K562 (cell line): ENCODE results near the gene GLB1L3. TPM values are rescaled to one million over a fixed set of nuclear protein-coding genes. Genes with fewer than 3 reads are reported as not detected.

Experiments
- ATAC-seq: fragments of 200-7000 bp; cut with Tn5 transposase; 3 replicates; pipeline ENCODE4 v1.9.1; 2020; ENCODE audit warnings: moderate library complexity
- BruUV-seq: library from RNA; stranded (reverse); fragments of 400-500 nt; replicated peaks from 2 replicates; lab custom pipeline; 2021; lab: Mats Ljungman, UMichigan
- CTCF ChIA-PET: fragments of 300-600 bp; formaldehyde crosslinking; extraction: SDS; loops from one replicate; lab custom pipeline; 2021; ENCODE audit warnings: low intra/inter-chr PET ratio; lab: Yijun Ruan, JAX
- POLR2A ChIA-PET: fragments of 300-600, 350-650 bp; sonication (Branson Sonifier 250); formaldehyde crosslinking; extraction: SDS; loops from one replicate; lab custom pipeline; 2021; ENCODE audit warnings: antibody characterized with exemption, inconsistent platforms; lab: Yijun Ruan, JAX
- DNase-seq, 4 experiments: peaks; one replicate each; pipeline versions ENCODE4 v3.0.0 to v3.0.0-alpha.2; 2011 to 2018; ENCODE audit warnings: low spot score in 3 of 4, mixed read lengths in 3 of 4; ENCODE audit errors: extremely low read depth in 1 of 4
- FAIRE-seq: peaks from 2 replicates; lab custom pipeline; 2011; peaks lifted over from hg19 to GRCh38; lab: Jason Lieb, UNC
- H2AFZ ChIP-seq: 2 replicates; pipeline ENCODE4 v1.6.0; 2011; ENCODE audit warnings: low read depth, low read length, control low read depth, inconsistent platforms
- H3K27ac ChIP-seq: fragments of 200-600 bp; 3 replicates; pipeline ENCODE4 v1.8.0; 2011; ENCODE audit warnings: low read depth, mild to moderate bottlenecking, control low read depth, inconsistent platforms, low read length, moderate library complexity, mixed read lengths; ENCODE audit errors: extremely low read depth
- H3K27me3 ChIP-seq, 2 experiments: fragments of 300-600 bp in 1 of 2; 2 replicates in 1 of 2; 3 replicates in 1 of 2; pipeline versions ENCODE4 v1.6.0 to v1.8.0; 2011; ENCODE audit warnings: inconsistent platforms in 2 of 2, low read length in 2 of 2, mild to moderate bottlenecking in 1 of 2, mixed read lengths in 1 of 2, moderate library complexity in 1 of 2; ENCODE audit not compliant: control insufficient read depth in 2 of 2, insufficient read depth in 2 of 2
- H3K36me3 ChIP-seq: fragments of 300-600 bp; 3 replicates; pipeline ENCODE4 v1.8.0; 2011; ENCODE audit warnings: mild to moderate bottlenecking, low read length, inconsistent platforms; ENCODE audit not compliant: control insufficient read depth, insufficient read depth
- H3K4me1 ChIP-seq, 2 experiments: fragments of 200-600 bp in 1 of 2; replicated peaks in 1 of 2; 2 replicates in 1 of 2; 3 replicates in 1 of 2; pipeline versions ENCODE4 v1.5.1 to v1.8.0; 2011; ENCODE audit warnings: inconsistent platforms in 2 of 2, low read length in 2 of 2, mild to moderate bottlenecking in 1 of 2, mixed read lengths in 1 of 2, moderate library complexity in 1 of 2; ENCODE audit not compliant: control insufficient read depth in 2 of 2, insufficient read depth in 2 of 2
- H3K4me2 ChIP-seq: 2 replicates; pipeline ENCODE4 v1.6.1; 2011; ENCODE audit warnings: low read length, control low read depth, inconsistent platforms, mixed read lengths; ENCODE audit not compliant: insufficient read depth
- H3K4me3 ChIP-seq: fragments of 200-600 bp; sonication (generic), shearing (Covaris generic); 2 replicates; pipeline ENCODE4 v1.5.1; 2016; ENCODE audit warnings: control low read depth, inconsistent platforms
- H3K79me2 ChIP-seq: fragments of 200-600 bp; 3 replicates; pipeline ENCODE4 v1.8.0; 2011; ENCODE audit warnings: low read length, inconsistent platforms; ENCODE audit not compliant: control insufficient read depth, insufficient read depth
- H3K9ac ChIP-seq, 2 experiments: 2 replicates each; pipeline versions ENCODE4 v1.6.0 to v1.6.1; 2011; ENCODE audit warnings: low read depth in 2 of 2, low read length in 2 of 2, control low read depth in 1 of 2, inconsistent platforms in 1 of 2, mild to moderate bottlenecking in 1 of 2, mixed read lengths in 1 of 2; ENCODE audit not compliant: insufficient read depth in 1 of 2
- H3K9me1 ChIP-seq: one replicate; pipeline ENCODE4 v1.6.0; 2011; ENCODE audit warnings: inconsistent platforms, mild to moderate bottlenecking, low read length, moderate library complexity; ENCODE audit not compliant: control insufficient read depth, insufficient read depth
- H3K9me3 ChIP-seq: replicated peaks from 2 replicates; pipeline ENCODE4 v1.5.1; 2011; ENCODE audit warnings: low read depth, low read length, inconsistent platforms; ENCODE audit not compliant: control insufficient read depth, insufficient read depth
- H4K20me1 ChIP-seq: replicated peaks from 2 replicates; pipeline ENCODE4 v1.6.1; 2011; ENCODE audit warnings: low read length, inconsistent platforms, mixed read lengths; ENCODE audit not compliant: control insufficient read depth, insufficient read depth
- CCAR2 ChIP-seq: fragments of 200-400 bp; formaldehyde crosslinking; IDR thresholded peaks from 2 replicates; pipeline ENCODE4 v1.6.1; 2017; ENCODE audit warnings: mild to moderate bottlenecking, low read depth, low read length
- FOXK2 ChIP-seq, 2 experiments: fragments of 450-650 bp; IDR thresholded peaks in 1 of 2; conservative IDR thresholded peaks in 1 of 2; 2 replicates each; pipeline ENCODE4 v1.6.1; 2016; ENCODE audit warnings: low read depth in 2 of 2, mild to moderate bottlenecking in 1 of 2
- GTF2E2 ChIP-seq: fragments of 200-800 bp; sonication (Bioruptor generic); IDR thresholded peaks from 2 replicates; pipeline ENCODE4 v1.6.1; 2016; ENCODE audit warnings: missing genetic modification characterization, missing compliant biosample characterization
- HNRNPUL1 ChIP-seq: fragments of 200-400 bp; formaldehyde crosslinking; IDR thresholded peaks from 2 replicates; pipeline ENCODE4 v1.6.1; 2017; ENCODE audit warnings: low read length
- MCM2 ChIP-seq: fragments of 450-650 bp; IDR thresholded peaks from 2 replicates; pipeline ENCODE4 v1.6.1; 2017; ENCODE audit warnings: low read depth, mild to moderate bottlenecking
- NONO ChIP-seq, 2 experiments: fragments of 200-400 bp in 1 of 2; fragments of 450-650 bp in 1 of 2; formaldehyde crosslinking in 1 of 2; IDR thresholded peaks; 2 replicates each; pipeline ENCODE4 v1.6.1; 2017; ENCODE audit warnings: low read depth in 2 of 2, mild to moderate bottlenecking in 2 of 2, moderate library complexity in 2 of 2, low read length in 1 of 2
- POLR3G ChIP-seq: IDR thresholded peaks from 2 replicates; pipeline ENCODE4 v1.6.1; 2011; ENCODE audit not compliant: insufficient read length, insufficient replicate concordance; ENCODE audit errors: extremely low read depth
- POU5F1 ChIP-seq: fragments of 150-350 bp; IDR thresholded peaks from 2 replicates; pipeline ENCODE4 v1.6.1; 2014; ENCODE audit warnings: borderline replicate concordance, low read length, low read depth, mild to moderate bottlenecking; ENCODE audit not compliant: partially characterized antibody
- TAF9B ChIP-seq: fragments of 450-650 bp; IDR thresholded peaks from 2 replicates; pipeline ENCODE4 v1.6.1; 2018; ENCODE audit warnings: mild to moderate bottlenecking; ENCODE audit not compliant: partially characterized antibody
- TSHZ1 ChIP-seq: fragments of 250-450 bp; sonication (Bioruptor Pico); IDR thresholded peaks from 2 replicates; pipeline ENCODE4 v1.4.0; 2020; ENCODE audit warnings: mild to moderate bottlenecking, moderate library complexity
- ZBTB7A ChIP-seq: IDR thresholded peaks from 2 replicates; pipeline ENCODE4 v1.6.1; 2011; ENCODE audit warnings: low read depth, mild to moderate bottlenecking, low read length, moderate library complexity, borderline replicate concordance; ENCODE audit not compliant: control insufficient read depth
- ZEB2 ChIP-seq: fragments of 450-650 bp; IDR thresholded peaks from 2 replicates; pipeline ENCODE4 v1.6.1; 2016
- ZNF140 ChIP-seq: fragments of 250-450 bp; sonication (Bioruptor Pico); IDR thresholded peaks from 2 replicates; pipeline ENCODE4 v1.8.0; 2021; ENCODE audit warnings: moderate library complexity, mild to moderate bottlenecking, inconsistent platforms
- WGBS: fragments of 100-300 bp; shearing (Covaris generic); methylation state at CpG from one replicate; pipeline ENCODE4 v1.1.6; 2016; ENCODE audit warnings: low coverage, mixed read lengths; ENCODE audit not compliant: insufficient coverage; ENCODE audit errors: missing lambda C conversion rate; 5-methylcytosine and 5-hydroxymethylcytosine counted together
- in situ Hi-C: fragments of 300-500 bp; cut with MboI; formaldehyde crosslinking; loops from 4 replicates; pipeline ENCODE4 v1.15.0; 2018; ENCODE audit warnings: inconsistent platforms, mixed read lengths
- intact Hi-C: fragments of 100-400 bp; cut with micrococcal nuclease; formaldehyde crosslinking; loops from 2 replicates; pipeline ENCODE4 v1.14.2; 2022
- polyA plus RNA-seq, 8 experiments: library from polyadenylated mRNA; depleted of rRNA in 4 of 8; stranded (reverse) in 5 of 8; unstranded in 3 of 8; fragments of >200 nt; fragmentation: Nextera tagmentation in 2 of 8; fragmentation: Illumina TruSeq in 1 of 8; extraction: Ambion mirVana in 2 of 8; extraction: Trizol in 1 of 8; gene quantifications; 2 replicates each; pipeline versions ENCODE4 v1.2.1 to v1.2.3, GENCODE V29; 2011 to 2014; ENCODE audit warnings: inconsistent platforms in 1 of 8, missing spikeins in 1 of 8
- total RNA-seq, 7 experiments: library from RNA; depleted of rRNA in 6 of 7; stranded (reverse); fragments of >200 nt in 6 of 7; fragmentation: Illumina TruSeq in 2 of 7; extraction: Trizol in 2 of 7; gene quantifications; 2 replicates each; pipeline versions ENCODE4 v1.2.1 to v1.2.3, GENCODE V29; 2011 to 2021; ENCODE audit warnings: low replicate concordance in 1 of 7

GLB1L3 gene
- total and polyA plus RNA-seq, 9 of the 15 experiments (the other 6 are each of a cell fraction or from before 2014, with no cell fraction given): 0.18 to 3.3 (median 0.49) TPM

GRCh38 chr11:134361661-134362060 lies 85.5 kb downstream of the GLB1L3 start:
- TF ChIP-seq ZEB2 (no peak), GTF2E2 (no peak), POLR3G (no peak), NONO (IDR thresholded peaks at IDR 0.05; ENCODE audit: low read depth in 2 of 2, low read length in 1 of 2) (no peak), TSHZ1 (CRISPR knock-in tag) (no peak), ZNF140 (CRISPR knock-in tag) (no peak), MCM2 (no peak), ZBTB7A (no peak), TAF9B (no peak), HNRNPUL1 (no peak), FOXK2 (conservative IDR thresholded peaks at IDR 0.05 in 1 of 2, IDR thresholded peaks at IDR 0.05 in 1 of 2; ENCODE audit: low read depth in 2 of 2) (no peak), POU5F1 (no peak), CCAR2 (no peak)
- TF ChIP-seq, all 486 proteins: peak for 0
- in situ Hi-C loops: no loop called here
- 90% methylated on average over 19 of the region's 26 CpGs for WGBS
- no peaks in the 10 kb centered on the region for H4K20me1 ChIP-seq
- H3K9me1 ChIP-seq: peaks cover 4% of the 10 kb centered on the region
- ChIA-PET CTCF (no interaction called here), POLR2A (interaction anchor here (0.9 kb wide), 1 partner anchor 9 kb away, joined by 3 read pairs; no protein-coding TSS in a partner anchor)
- H3K4me2 ChIP-seq: no peak overlapping the region
- H3K4me3 ChIP-seq: no peak overlapping the region
- H3K4me1 ChIP-seq: peaks cover 0 to 21% of the 10 kb centered on the region in 2 experiments; a peak in 3 of 5 replicates
- H3K36me3 ChIP-seq: no peaks in the 10 kb centered on the region; the same call in 2 of the 3 replicates
- FAIRE-seq (no peak), ATAC-seq (no peak), DNase-seq (no peak)
- intact Hi-C loops: loop anchor here (2.0 kb wide), 1 partner anchor 365 kb away; no protein-coding TSS in a partner anchor
- H3K27me3 ChIP-seq: no peaks in the 10 kb centered on the region
- H3K9me3 ChIP-seq: no peaks in the 10 kb centered on the region
- no peaks in the 10 kb centered on the region for H3K79me2 ChIP-seq
- no TSS peak for BruUV-seq
- no peak overlapping the region for H2AFZ ChIP-seq
- H3K9ac ChIP-seq: no peak overlapping the region
- H3K27ac ChIP-seq: no peak overlapping the region
